ENCODE results near the gene CAMSAP1. TPM values are rescaled to one million over a fixed set of nuclear protein-coding genes. Genes with fewer than 3 reads are reported as not detected.

The CAMSAP1 gene
- total RNA-seq, 1 experiment from 2014 or later = 52.7 TPM

DNA sequence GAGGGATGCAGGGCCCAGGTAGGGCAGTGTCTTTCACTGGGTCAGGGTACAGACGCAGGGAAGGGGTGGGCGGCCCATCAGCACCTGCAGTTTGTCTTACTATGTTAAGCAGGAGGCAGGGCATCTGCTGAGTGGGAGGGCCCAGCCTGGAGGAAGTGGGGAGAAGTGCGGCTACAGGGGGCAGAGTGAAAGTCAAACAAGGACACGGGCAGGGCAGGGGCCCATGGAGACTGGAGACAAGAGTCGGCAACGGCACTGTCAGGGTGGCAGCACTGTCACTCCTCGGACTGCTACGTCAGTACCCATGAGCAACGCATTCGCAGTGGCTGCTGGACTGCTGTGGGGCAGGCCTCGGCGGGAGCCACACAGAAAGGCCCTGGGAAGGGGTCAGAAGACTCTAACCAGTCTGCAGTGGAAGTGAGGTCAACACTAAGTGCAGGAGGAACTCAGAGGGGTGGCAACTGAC is 19.7 kb downstream of the CAMSAP1 start:
- H3K27ac Mint-ChIP-seq = peak overlapping the region; percentile 20 to 92 (median 91); a peak in 6 of 7 replicates
- no peaks in the 10 kb centered on the region for H3K27me3 Mint-ChIP-seq (ENCODE audit: low read depth)
- Histone ChIP-seq H3K27ac (ENCODE audit: insufficient read length, low read depth, low read length) (no peak overlapping the region), H4K91ac (ENCODE audit: insufficient read length, low read depth, low read length) (no peak overlapping the region), H3T11ph (ENCODE audit: low read length) (no peak overlapping the region), H3K79me2 (ENCODE audit: insufficient read depth, low read length) (peaks cover 90% of the 10 kb centered on the region), H3K56ac (ENCODE audit: insufficient read length, low read depth, low read length) (no peak overlapping the region), H3K9ac (ENCODE audit: extremely low read depth, insufficient read length, low read length) (no peak overlapping the region), H3K4ac (ENCODE audit: low read depth, low read length) (no peak overlapping the region), H3K9me3 (ENCODE audit: control insufficient read depth, low read depth, low read length) (no peaks in the 10 kb centered on the region), H4K5ac (ENCODE audit: insufficient read length, low read depth, low read length) (no peak overlapping the region), H3K14ac (ENCODE audit: insufficient read depth, low read length) (no peak overlapping the region; the same call in 1 of the 2 replicates), H3K27me3 (ENCODE audit: insufficient read depth, low read length) (no peaks in the 10 kb centered on the region), H2BK12ac (ENCODE audit: insufficient read length, low read depth, low read length) (no peak overlapping the region), H3K4me2 (ENCODE audit: insufficient read depth, insufficient read length, low read length) (no peak overlapping the region), H2AFZ (ENCODE audit: low read length) (no peak overlapping the region), H3K23me2 (ENCODE audit: insufficient read length, low read depth, low read length, poor library complexity, severe bottlenecking) (no peaks in the 10 kb centered on the region), H2BK5ac (ENCODE audit: insufficient read length, low read length) (no peak overlapping the region), H2BK120ac (ENCODE audit: low read depth, low read length, poor library complexity, severe bottlenecking) (no peak overlapping the region), H3K18ac (ENCODE audit: insufficient read length, low read depth, low read length) (no peak overlapping the region), H3K4me1 (ENCODE audit: insufficient read depth, low read length) (peaks cover 9% of the 10 kb centered on the region; the same call in 1 of the 2 replicates), H2BK15ac (ENCODE audit: low read depth, low read length) (no peak overlapping the region), H4K20me1 (ENCODE audit: control insufficient read depth, insufficient read depth, insufficient read length) (peaks cover 4% of the 10 kb centered on the region), H4K8ac (replicated peaks; ENCODE audit: insufficient read length, low read depth, low read length) (no peak overlapping the region), H3K79me1 (ENCODE audit: insufficient read depth, low read depth, low read length, poor library complexity, severe bottlenecking) (peaks cover 13% of the 10 kb centered on the region), H2BK20ac (ENCODE audit: low read depth, low read length, poor library complexity, severe bottlenecking) (no peak overlapping the region), H3K23ac (ENCODE audit: insufficient read length, low read depth, low read length) (no peak overlapping the region), H2AK5ac (ENCODE audit: insufficient read length, low read length) (no peak overlapping the region)
- H3K4me3 Mint-ChIP-seq = peak overlapping the region in 1 of 2 experiments; percentile 17; a peak in 2 of 5 replicates
- DNase-seq = peak; percentile 81
- no peak for TF ChIP-seq CTCF (conservative IDR thresholded peaks at IDR 0.05)
- WGBS (ENCODE audit: extremely low coverage, insufficient read length, low lambda C conversion rate) = no CpG with 5 or more reads among the region's 12 CpGs
- H3K9me3 Mint-ChIP-seq = no peaks in the 10 kb centered on the region
- peaks cover 75 to 76% of the 10 kb centered on the region in 2 experiments for H3K4me1 Mint-ChIP-seq
- H3K36me3 Mint-ChIP-seq (ENCODE audit: insufficient read depth in 1 of 3, low read depth in 3 of 3) = no peaks in the 10 kb centered on the region; a peak in 1 of 7 replicates

Measured in H9 (cell line).